Measurements from ENCODE around the gene KHDC1. TPM values are rescaled to one million over a fixed set of nuclear protein-coding genes. Genes with fewer than 3 reads are reported as not detected.
A peak's percentile ranks its signal among the peaks of the same experiment; 100 is the strongest.

Gene KHDC1
- polyA plus RNA-seq, 1 donor (not counting 4 experiments of a cell fraction or from before 2014, with no cell fraction given) = 0.55 TPM

GRCh38 chr6:73207221-73207837 lies 55.7 kb downstream of the KHDC1 start:
- no peaks in the 10 kb centered on the region for H3K27me3 ChIP-seq (ENCODE audit: control insufficient read depth, extremely low read depth, insufficient read depth, low read length)
- TF ChIP-seq, protein P1, sequence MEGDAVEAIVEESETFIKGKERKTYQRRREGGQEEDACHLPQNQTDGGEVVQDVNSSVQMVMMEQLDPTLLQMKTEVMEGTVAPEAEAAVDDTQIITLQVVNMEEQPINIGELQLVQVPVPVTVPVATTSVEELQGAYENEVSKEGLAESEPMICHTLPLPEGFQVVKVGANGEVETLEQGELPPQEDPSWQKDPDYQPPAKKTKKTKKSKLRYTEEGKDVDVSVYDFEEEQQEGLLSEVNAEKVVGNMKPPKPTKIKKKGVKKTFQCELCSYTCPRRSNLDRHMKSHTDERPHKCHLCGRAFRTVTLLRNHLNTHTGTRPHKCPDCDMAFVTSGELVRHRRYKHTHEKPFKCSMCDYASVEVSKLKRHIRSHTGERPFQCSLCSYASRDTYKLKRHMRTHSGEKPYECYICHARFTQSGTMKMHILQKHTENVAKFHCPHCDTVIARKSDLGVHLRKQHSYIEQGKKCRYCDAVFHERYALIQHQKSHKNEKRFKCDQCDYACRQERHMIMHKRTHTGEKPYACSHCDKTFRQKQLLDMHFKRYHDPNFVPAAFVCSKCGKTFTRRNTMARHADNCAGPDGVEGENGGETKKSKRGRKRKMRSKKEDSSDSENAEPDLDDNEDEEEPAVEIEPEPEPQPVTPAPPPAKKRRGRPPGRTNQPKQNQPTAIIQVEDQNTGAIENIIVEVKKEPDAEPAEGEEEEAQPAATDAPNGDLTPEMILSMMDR (optimal IDR thresholded peaks at IDR 0.05 in 1 of 3, IDR thresholded peaks at IDR 0.05 in 1 of 3, conservative IDR thresholded peaks at IDR 0.05 in 1 of 3; ENCODE audit: extremely low read depth in 1 of 3, insufficient read depth in 2 of 3, low read length in 3 of 3) = no peak
- no peak for TF ChIP-seq EZH2 (IDR thresholded peaks at IDR 0.05; ENCODE audit: low read length)
- no peaks in the 10 kb centered on the region for H3K36me3 ChIP-seq (ENCODE audit: control insufficient read depth in 2 of 2, extremely low read depth in 1 of 2, insufficient read depth in 2 of 2, low read length in 2 of 2)
- H3K9ac ChIP-seq (ENCODE audit: control insufficient read depth, extremely low read depth, insufficient read depth, low read length) = no peak overlapping the region
- no peaks in the 10 kb centered on the region for H3K79me2 ChIP-seq (ENCODE audit: control insufficient read depth, insufficient read depth, low read length)
- no peak overlapping the region for H3K4me2 ChIP-seq (ENCODE audit: control insufficient read depth, extremely low read depth, insufficient read depth, low read depth, low read length)
- no peaks in the 10 kb centered on the region for H3K4me1 ChIP-seq (ENCODE audit: control insufficient read depth, extremely low read depth, insufficient read depth, low read length)
- H3K9me3 ChIP-seq (ENCODE audit: control insufficient read depth, low read depth, low read length) = no peaks in the 10 kb centered on the region
- no peaks in the 10 kb centered on the region for H3K9me1 ChIP-seq (ENCODE audit: control insufficient read depth, extremely low read depth, insufficient read depth, low read length)
- H2AFZ ChIP-seq (ENCODE audit: control insufficient read depth, low read length) = no peak overlapping the region
- dilution Hi-C loops (cut with MboI; ENCODE audit: extremely low pct_ligation_motif_present, low sequenced_read_pairs) = no loop called here
- peak; percentile 32 for FAIRE-seq
- H3K4me3 ChIP-seq (ENCODE audit: control insufficient read depth in 2 of 3, extremely low read depth in 1 of 3, insufficient read depth in 2 of 3, low read depth in 1 of 3, low read length in 3 of 3) = no peak overlapping the region
- no peaks in the 10 kb centered on the region for H4K20me1 ChIP-seq (ENCODE audit: control insufficient read depth, extremely low read depth, insufficient read depth, low read length)
- no peak overlapping the region for H3K27ac ChIP-seq (ENCODE audit: control insufficient read depth, insufficient read depth, low read length)
- DNase-seq (ENCODE audit: low read depth, low spot score) = peak; percentile 15

DNA sequence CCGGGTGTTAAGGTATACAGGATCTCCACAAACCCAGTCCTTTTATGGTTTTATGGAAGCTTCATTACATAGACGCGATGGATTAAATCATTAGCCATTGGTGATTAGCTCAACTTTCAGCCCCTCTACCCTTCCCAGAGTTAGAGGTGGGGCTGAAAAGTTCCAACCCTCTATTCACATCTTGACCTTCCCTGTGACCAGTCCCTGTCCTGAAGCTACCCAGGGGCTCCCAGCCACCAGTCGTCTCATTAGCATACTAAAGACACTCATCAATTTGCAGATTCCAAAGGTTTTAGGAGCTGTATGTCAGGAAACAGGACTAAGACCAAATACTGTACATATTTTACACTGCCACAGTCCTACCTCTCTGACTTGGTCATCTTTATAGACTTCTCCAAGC lies 58.7 kb downstream of the KHDC1 start:
- Histone ChIP-seq H3K4me2 (ENCODE audit: control insufficient read depth, extremely low read depth, insufficient read depth, low read depth, low read length) (no peak overlapping the region), H3K4me1 (ENCODE audit: control insufficient read depth, extremely low read depth, insufficient read depth, low read length) (no peaks in the 10 kb centered on the region), H3K4me3 (ENCODE audit: control insufficient read depth in 2 of 3, extremely low read depth in 1 of 3, insufficient read depth in 2 of 3, low read depth in 1 of 3, low read length in 3 of 3) (no peak overlapping the region), H3K79me2 (ENCODE audit: control insufficient read depth, insufficient read depth, low read length) (no peaks in the 10 kb centered on the region), H3K9me1 (ENCODE audit: control insufficient read depth, extremely low read depth, insufficient read depth, low read length) (no peaks in the 10 kb centered on the region), H3K9ac (ENCODE audit: control insufficient read depth, extremely low read depth, insufficient read depth, low read length) (no peak overlapping the region), H3K9me3 (ENCODE audit: control insufficient read depth, low read depth, low read length) (no peaks in the 10 kb centered on the region), H2AFZ (ENCODE audit: control insufficient read depth, low read length) (no peak overlapping the region), H3K27ac (ENCODE audit: control insufficient read depth, insufficient read depth, low read length) (no peak overlapping the region), H3K36me3 (ENCODE audit: control insufficient read depth in 2 of 2, extremely low read depth in 1 of 2, insufficient read depth in 2 of 2, low read length in 2 of 2) (no peaks in the 10 kb centered on the region), H4K20me1 (ENCODE audit: control insufficient read depth, extremely low read depth, insufficient read depth, low read length) (no peaks in the 10 kb centered on the region), H3K27me3 (ENCODE audit: control insufficient read depth, extremely low read depth, insufficient read depth, low read length) (no peaks in the 10 kb centered on the region)
- dilution Hi-C loops (cut with MboI; ENCODE audit: extremely low pct_ligation_motif_present, low sequenced_read_pairs) = no loop called here
- TF ChIP-seq, protein P1 (optimal IDR thresholded peaks at IDR 0.05 in 1 of 3, IDR thresholded peaks at IDR 0.05 in 1 of 3, conservative IDR thresholded peaks at IDR 0.05 in 1 of 3; ENCODE audit: extremely low read depth in 1 of 3, insufficient read depth in 2 of 3, low read length in 3 of 3) = no peak
- TF ChIP-seq EZH2 (IDR thresholded peaks at IDR 0.05; ENCODE audit: low read length) = no peak
- no peak for FAIRE-seq
- no peak for DNase-seq (ENCODE audit: low read depth, low spot score)

Data from keratinocyte (primary cell).